Mammary epithelial cell (primary cell): ENCODE data around the gene CTU1.

Source experiments
- CTCF ChIP-seq, 2 donors: IDR thresholded peaks in 1 of 2; conservative IDR thresholded peaks in 1 of 2; 2 replicates each; pipeline ENCODE4 v1.5.1; 2011 to 2012; ENCODE audit warnings: inconsistent platforms in 2 of 2, low read length in 2 of 2, mild to moderate bottlenecking in 2 of 2, control low read depth in 1 of 2, low read depth in 1 of 2; ENCODE audit not compliant: insufficient read depth in 1 of 2; ENCODE audit errors: extremely low read depth in 1 of 2
- EZH2 ChIP-seq: IDR thresholded peaks from 2 replicates; pipeline ENCODE4 v1.6.1; 2012; ENCODE audit warnings: low read length, inconsistent platforms, borderline replicate concordance

DNA sequence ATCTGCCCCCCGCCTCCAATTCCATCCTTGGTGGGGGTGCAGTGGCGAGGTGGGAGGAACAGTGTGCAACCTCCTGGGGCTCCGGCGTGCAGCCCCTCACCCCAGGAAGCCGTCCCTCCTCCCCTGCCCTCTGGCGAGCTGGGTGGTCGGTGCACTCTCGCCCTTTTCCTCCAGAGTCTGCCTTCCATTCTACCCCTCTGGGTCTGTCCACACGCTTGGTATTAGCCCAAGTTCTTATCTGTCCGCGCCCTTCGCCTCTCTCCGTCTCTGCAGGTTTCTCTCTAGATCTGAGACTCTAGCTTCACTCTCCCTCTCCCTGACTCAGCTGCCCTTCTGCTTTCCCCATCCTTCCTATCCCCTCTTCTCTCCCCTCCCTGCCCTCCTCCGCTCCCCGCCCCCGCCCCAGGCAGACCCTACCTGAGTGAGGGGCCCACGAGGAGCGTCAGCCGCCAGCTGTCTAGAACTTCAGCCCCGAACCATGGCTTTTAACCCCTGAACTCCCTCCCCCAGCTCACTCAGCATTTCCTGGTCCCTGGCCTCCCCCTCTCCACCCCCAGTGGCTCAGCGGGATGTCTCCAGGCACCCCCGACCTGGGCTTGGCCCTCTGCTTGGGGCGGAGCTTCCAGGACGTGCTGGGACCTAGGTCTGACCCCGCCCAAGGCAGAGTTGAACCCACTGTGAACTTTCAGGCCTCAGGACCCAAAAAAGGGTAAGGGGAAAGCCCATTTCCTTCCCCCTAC lies 42.8 kb downstream of the CTU1 start:
- TF ChIP-seq CTCF (conservative IDR thresholded peaks at IDR 0.05 in 1 of 2, IDR thresholded peaks at IDR 0.05 in 1 of 2; ENCODE audit: extremely low read depth in 1 of 2, insufficient read depth in 1 of 2, low read depth in 1 of 2, low read length in 2 of 2): no peak
- TF ChIP-seq EZH2: no peak
